GM18502 (cell line): ENCODE measurements around the gene HAUS1.
"Not testable (repeated sequence)": the region's sequence is repeated elsewhere in the genome, so short reads cannot be mapped to it uniquely, and the experiment has no call there.

ENCODE experiments used
- ATAC-seq: cut with Tn5 transposase; IDR thresholded peaks from one replicate; pipeline ENCODE4 v1.9.1; 2021; ENCODE audit warnings: mild to moderate bottlenecking; ENCODE audit not compliant: unreplicated experiment, poor library complexity

Gene HAUS1

GRCh38 chr18:46152808-46153617, 48.8 kb downstream of the HAUS1 start:
- no peak for ATAC-seq

GRCh38 chr18:46155641-46156051, 51.5 kb downstream of the HAUS1 start:
- ATAC-seq = no peak

- ATAC-seq = no peak
Measured at GRCh38 chr18:46156124-46156745, 52.0 kb downstream of the HAUS1 start.

GRCh38 chr18:46156843-46157242, 52.7 kb downstream of the HAUS1 start:
- ATAC-seq = no peak

- ATAC-seq = no peak
Measured at GRCh38 chr18:46158499-46158898, 54.3 kb downstream of the HAUS1 start.

GRCh38 chr18:46160050-46160798, 56.0 kb downstream of the HAUS1 start:
- ATAC-seq = no peak

- ATAC-seq = not testable (repeated sequence)
Measured at GRCh38 chr18:46160840-46161239, 56.7 kb downstream of the HAUS1 start.

GRCh38 chr18:46161703-46162396, 57.7 kb downstream of the HAUS1 start:
- ATAC-seq = no peak

- no peak for ATAC-seq
Measured at GRCh38 chr18:46163091-46163490, 58.9 kb downstream of the HAUS1 start.

- no peak for ATAC-seq
Measured at GRCh38 chr18:46163941-46164499, 59.8 kb downstream of the HAUS1 start.

- not testable (repeated sequence) for ATAC-seq
Measured at GRCh38 chr18:46164502-46164901, 60.3 kb downstream of the HAUS1 start.

GRCh38 chr18:46164920-46165319, 60.7 kb downstream of the HAUS1 start:
- no peak for ATAC-seq

GRCh38 chr18:46166261-46166970, 62.2 kb downstream of the HAUS1 start:
- ATAC-seq = no peak

- peak; percentile 92 for ATAC-seq
Measured at GRCh38 chr18:46167971-46168370, 63.8 kb downstream of the HAUS1 start.

- no peak for ATAC-seq
Measured at GRCh38 chr18:46169464-46169941, 65.3 kb downstream of the HAUS1 start.

GRCh38 chr18:46171331-46171730, 67.1 kb downstream of the HAUS1 start:
- ATAC-seq = no peak

- ATAC-seq = peak; percentile 85
Measured at GRCh38 chr18:46173393-46174341, 69.5 kb downstream of the HAUS1 start.

GRCh38 chr18:46174342-46175041, 70.3 kb downstream of the HAUS1 start:
- peak; percentile 22 for ATAC-seq
